ENCODE data around the gene ZNF770.
"Not testable (repeated sequence)": the region's sequence is repeated elsewhere in the genome, so short reads cannot be mapped to it uniquely, and the experiment has no call there.

Gene ZNF770

DNA sequence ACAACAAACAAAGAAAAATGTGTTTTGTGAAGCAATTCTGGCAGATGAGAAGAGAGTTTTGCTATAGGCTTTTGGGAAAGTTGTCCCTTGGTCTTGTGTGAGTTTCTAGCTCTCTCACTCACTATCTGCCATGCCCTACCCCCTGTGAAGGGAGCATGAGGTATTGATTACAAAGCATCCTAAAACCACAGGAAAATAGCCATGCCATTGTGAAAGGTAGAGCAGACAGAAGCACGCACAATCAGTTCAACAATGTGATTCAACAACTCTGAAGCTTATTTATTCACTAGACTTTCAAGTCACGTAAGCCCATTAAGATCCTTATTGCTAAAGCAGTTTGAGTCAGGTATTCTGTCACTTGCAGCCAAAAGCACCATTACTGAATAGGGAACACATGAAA lies 12.0 kb downstream of the ZNF770 start:
- DNase-seq = no peak

DNA sequence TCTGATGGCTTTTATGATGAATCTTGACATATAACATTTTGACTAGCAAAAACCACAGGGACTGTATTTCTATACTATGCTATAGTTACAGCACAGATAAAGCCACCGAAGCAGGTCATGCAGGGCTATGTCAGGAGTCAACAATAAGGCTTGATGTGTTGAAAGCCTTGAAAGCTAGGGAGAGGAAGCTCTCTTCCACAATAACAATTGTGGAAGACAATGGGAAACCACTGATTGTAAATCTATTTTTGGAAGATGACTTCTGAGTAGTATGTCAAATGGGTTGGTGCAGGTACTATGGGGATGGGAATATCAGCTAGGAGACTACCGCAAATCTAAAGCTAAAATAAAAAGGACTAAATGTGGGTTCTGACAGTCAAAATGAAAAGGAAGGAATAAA lies 14.6 kb downstream of the ZNF770 start:
- no peak for DNase-seq

DNA sequence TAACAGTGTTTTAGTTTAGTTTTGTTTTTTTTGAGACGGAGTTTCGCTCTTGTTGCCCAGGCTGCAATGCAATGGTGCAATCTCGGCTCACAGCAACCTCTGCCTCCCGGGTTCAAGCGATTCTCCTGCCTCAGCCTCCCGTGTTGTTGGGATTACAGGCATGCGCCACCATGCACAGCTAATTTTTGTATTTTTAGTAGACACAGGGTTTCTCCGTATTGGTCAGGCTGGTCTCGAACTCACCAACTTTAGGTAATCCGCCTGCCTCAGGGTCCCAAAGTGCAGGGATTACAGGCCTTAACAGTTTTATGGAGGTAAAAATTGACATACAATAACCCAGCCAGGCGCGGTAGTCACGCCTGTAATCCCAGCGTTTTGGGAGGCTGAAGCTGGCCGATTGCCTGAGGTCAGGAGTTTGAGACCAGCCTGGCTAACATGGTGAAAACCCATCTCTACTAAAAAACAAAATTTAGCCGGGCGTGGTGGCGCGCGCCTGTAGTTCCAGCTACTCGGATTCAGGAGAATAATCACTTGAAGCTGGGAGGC lies 17.9 kb downstream of the ZNF770 start:
- not testable (repeated sequence) for DNase-seq

DNA sequence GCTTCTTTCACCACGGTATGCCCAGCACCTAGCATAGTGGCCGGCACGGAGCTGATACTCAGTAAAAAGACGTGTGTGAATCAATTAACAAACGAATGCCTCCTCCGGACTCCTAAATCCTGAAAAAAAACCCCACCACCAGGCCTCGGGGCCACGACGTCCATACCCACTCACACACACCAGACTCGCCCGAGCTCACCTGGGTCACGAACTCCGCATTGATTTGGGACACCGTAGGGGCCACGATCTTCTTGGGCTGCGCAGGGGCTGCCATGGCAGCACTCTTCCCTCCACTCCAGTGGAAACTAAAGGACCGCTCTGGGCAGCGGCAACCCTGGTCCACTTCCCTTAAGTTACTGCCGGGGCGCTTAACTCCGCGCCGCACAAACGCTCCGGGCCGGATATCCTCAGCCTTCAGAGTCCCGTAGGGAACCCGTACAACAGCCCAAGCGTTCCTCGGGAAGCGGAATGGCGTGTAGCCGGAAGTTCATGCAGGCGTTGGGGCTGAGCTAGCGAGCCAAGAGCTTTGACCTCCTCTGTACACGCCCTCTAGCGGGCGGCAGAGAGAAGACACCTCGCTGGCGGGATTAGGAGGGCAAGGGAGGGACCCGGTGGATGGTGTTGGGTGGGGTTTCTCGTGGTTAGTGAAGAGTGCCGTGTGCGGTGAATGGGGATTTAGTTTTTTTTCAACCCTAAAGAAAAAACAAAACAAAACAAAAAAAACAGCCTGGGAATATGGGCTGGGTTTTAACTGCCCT lies 18.6 kb downstream of the ZNF770 start, which contains the start of gene AQR:
Gene AQR (minus strand): TSS at position 403 of the 758 bp plus-strand sequence. CDS start 129 bp downstream, at position 274.
- peak; percentile 96 for DNase-seq

DNA sequence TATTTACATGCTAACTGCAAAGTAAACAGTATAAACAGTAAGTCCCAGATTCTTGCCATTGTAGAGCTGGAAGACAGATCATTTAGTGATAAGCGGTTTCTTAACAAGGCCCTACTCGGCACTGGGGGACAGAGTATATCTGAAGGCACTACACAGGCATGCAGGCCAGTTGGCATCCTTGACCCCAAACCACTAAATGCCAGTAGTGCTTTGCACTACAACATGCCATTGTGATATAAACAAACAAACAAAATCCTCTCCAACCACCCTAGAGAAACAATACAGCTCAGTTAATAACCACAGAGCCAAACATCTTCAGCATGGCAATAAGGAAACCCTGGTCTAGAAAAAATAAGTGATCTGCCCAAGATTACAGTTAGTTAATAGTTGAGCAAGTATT lies 23.8 kb downstream of the ZNF770 start:
- DNase-seq = no peak

DNA sequence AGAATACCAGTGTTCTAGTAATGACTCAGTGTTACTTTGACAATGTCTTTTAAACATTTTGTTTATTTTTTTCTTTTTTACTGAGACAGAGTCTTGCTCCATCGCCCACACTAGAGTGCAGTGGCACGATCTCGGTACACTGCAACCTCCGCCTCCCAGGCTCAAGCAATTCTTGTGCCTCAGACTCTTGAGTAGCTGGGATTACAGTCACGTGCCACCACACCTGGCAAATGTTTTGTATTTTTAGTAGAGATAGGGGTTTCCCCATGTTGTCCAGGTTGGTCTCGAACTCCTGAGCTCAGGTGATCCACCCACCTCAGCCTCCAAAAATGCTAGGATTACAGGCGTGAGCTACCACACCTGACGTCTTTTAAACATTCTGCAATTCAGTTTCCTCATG lies 34.2 kb downstream of the ZNF770 start:
- no peak for DNase-seq

DNA sequence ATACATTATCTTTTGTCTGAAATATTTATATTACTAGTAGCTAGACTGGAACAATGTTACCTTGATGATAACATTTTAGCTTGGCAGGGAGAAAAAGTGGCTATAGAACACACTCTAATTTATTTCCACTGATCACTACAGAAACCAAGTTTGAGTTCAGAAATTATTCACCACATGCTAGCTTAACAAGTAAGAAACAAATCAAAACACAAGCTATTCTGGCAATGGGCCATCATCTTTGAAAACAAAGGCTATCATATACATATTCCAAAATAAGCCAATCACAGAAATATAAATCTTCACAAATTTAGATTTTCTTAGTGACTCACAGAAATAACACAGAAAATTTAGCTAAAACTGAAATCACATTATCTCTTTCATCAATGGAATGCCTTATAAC lies 35.6 kb downstream of the ZNF770 start:
- no peak for DNase-seq

DNA sequence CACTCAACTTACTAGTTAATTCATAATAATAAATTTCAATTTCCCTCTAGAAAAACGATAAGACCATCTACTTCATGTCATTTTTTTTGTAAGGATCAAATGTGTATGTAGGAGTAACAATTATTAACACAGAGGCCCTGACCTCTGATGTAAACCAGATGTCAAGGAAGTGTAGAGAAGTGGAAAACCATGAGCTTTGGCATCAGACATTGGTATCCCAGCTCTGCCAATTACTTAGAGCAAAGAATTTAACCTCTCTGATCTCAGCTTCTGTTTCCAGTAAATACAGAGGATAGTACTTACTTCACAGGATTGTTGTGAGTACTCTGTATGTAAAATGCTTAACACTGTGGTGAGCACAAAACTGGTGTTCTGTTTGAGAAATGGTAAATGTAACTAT lies 36.1 kb downstream of the ZNF770 start:
- DNase-seq = no peak

DNA sequence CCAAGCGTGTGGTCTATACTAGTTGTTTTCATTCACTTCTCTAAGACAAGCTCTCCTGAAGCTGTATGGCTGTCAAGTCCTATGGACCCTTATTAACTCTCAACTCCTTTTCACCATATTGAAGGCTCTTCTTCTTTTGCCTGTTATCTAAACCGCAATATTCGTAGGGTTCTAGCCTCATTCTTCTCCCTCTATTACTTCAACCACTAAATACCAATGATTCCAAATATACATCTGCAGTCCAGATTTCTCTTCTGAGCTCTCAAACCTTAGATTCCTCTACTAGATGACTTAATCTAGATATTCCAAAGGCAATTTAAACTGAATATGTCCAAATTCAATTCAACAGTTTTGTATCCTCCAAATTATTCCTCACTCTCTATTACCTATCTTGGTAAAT lies 43.2 kb downstream of the ZNF770 start:
- no peak for DNase-seq

DNA sequence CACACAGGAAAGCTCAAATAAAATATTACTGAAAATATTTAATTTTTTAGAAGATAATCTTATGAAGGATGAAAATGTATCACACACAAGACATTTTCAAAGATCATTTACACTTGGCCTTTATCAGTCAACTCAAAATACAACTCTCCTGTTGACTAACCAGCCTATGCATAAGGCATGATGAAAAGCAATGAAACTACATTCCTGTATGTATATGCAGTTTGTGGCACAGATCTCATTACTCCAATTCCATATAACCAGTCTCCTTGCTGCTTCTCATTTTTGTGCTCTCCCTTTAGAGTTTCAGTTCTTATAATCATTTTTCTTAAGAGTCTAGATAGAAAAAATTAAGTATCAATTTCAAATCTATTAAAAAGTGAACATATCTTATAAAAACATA lies 44.4 kb downstream of the ZNF770 start:
- DNase-seq = no peak

DNA sequence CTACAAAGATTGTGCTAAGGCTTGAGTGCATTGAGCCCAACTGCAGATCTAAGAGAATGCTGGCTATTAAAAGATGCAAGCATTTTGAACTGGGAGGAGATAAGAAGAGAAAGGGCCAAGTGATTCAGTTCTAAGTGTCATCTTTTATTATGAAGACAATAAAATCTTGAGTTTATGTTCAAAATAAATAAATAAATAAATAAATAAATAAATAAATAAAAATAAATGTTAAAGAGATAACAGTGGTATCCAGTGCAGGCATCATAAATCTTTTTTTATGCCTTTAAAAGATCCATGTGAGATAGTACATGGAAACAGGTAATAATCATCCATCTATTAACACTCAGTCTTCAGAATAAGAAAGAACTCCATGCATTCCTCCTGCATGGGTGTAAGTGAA lies 44.8 kb downstream of the ZNF770 start:
- not testable (repeated sequence) for DNase-seq

DNA sequence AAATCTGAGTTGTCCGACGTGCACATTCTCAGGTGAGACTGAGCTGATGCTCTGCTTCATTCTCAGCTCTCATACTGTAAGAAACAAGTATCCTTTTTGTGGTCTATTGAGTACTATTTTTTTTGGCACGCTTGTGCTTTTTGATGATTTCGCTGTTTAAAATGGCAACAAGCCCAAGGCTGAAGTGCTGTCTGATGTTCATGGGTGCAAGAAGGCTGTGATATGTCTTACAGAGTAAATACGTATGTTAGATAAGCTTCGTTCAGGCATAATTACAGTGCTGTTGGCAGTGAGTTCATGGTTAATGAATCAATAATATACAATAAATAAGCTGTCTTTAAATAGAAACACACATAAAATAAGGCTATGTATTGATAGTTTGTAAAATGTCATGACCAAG lies 45.7 kb downstream of the ZNF770 start:
- DNase-seq = no peak

DNA sequence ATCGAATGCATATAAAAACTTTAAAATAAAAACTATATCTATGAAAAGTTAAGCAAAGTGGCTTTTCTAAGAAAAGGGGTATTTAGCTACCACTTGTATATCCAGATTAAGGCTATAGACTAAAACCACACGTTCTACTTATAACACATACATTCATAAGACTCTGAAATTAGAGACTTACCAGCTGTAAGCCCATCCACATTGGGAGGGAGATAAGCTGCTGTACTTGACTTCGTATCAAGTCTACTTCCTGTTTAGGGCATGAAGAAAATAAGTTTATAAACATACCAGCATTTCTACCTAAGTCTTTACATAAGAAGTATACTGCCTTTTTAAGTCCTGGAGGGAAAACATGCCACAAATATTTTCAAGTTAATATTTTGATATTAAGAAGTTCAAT lies 46.3 kb downstream of the ZNF770 start:
- DNase-seq = no peak

DNA sequence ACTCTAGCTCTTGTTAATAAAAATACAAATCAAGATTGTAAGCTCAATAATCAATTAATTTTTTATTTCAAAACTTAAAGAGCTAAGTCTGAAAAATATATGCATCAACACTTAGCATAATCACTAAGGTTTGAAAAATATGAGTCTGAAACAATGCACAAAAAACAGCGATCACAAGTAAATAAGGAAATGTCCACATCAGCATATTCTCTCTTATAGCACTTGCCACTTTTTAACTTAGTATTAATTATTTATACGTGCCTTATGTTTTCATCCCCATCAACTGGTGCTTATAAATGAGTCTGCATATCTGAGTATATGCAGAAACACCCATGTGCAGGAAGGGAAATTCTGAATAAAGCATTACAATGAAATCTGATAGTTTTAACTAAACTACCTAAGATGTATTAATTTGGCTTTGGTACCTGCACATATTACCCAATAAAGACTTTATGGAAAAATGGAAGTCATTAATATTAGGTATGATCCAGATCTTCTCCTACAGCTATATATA lies 46.8 kb downstream of the ZNF770 start:
- DNase-seq = no peak

DNA sequence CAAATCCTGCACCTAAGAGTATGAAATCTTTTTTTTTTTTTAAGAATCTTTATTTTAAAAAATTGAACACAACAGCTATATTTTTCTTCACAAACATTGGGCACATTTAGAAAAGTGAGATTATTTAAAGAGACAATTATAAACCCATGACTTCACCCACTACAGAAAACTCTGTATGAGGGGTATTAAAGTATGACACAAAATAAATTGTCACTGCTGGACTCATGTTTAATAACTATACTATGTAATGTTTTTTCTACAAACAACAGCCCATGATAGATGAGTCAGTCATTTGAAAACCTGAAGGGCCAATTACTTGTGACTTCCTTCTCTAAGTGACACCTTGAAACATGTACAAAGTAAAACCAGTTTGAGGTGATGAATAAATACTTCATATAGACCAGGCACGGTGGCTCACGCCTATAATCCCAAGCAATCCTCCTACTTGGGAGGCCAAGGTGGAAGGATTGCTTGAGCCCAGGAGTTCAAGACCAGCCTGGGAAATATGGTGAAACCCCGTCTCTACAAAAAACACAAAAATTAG lies 54.6 kb downstream of the ZNF770 start:
- DNase-seq = no peak

DNA sequence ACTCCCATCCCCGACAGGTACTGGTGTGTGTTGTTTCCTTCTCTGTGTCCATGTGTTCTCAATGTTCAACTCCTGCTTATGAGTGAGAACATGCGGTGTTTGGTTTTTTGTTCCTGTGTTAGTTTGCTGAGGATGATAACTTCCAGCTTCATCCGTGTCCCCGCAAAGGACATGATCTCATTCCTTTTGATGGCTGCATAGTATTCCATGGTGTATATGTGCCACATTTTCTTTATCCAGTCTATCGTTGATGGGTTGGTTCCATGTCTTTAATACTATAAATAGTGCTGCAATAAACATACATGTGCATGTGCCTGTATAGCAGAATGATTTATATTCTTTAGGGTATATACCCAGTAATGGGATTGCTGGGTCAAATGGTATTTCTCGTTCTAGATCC lies 59.7 kb downstream of the ZNF770 start:
- not testable (repeated sequence) for DNase-seq
